Measurements from ENCODE around the gene KIAA0825. TPM values are rescaled to one million over a fixed set of nuclear protein-coding genes. Genes with fewer than 3 reads are reported as not detected.

KIAA0825 gene
- total and polyA plus RNA-seq, 7 donors, result 0.46 to 4.6 (median 3.3) TPM; not detected in 1

Other genes with a start within 250 kb of the KIAA0825 start
- gene SLF1, start 65 bp upstream of the KIAA0825 start, total RNA-seq, result 1 to 10 TPM; 2.6 to 8.6 (median 6.8) TPM
- 1 to 10 TPM; 1.2 to 3.1 (median 2.3) TPM for gene SLF1, start 65 bp upstream of the KIAA0825 start, polyA plus RNA-seq